Stimulated activated CD4-positive, alpha-beta T cell treated with anti-CD3 and anti-CD28 coated beads, Interleukin-2, amount 100 ng/mL, for 24 hours (primary cell): Measurements from ENCODE around the gene GAB2.
"Not testable (repeated sequence)": the region's sequence is repeated elsewhere in the genome, so short reads cannot be mapped to it uniquely, and the experiment has no call there.

ENCODE experiments used
- DNase-seq, 2 donors: peaks; one replicate each; pipeline ENCODE4 v3.0.0-alpha.2; 2020

Gene GAB2, protein sequence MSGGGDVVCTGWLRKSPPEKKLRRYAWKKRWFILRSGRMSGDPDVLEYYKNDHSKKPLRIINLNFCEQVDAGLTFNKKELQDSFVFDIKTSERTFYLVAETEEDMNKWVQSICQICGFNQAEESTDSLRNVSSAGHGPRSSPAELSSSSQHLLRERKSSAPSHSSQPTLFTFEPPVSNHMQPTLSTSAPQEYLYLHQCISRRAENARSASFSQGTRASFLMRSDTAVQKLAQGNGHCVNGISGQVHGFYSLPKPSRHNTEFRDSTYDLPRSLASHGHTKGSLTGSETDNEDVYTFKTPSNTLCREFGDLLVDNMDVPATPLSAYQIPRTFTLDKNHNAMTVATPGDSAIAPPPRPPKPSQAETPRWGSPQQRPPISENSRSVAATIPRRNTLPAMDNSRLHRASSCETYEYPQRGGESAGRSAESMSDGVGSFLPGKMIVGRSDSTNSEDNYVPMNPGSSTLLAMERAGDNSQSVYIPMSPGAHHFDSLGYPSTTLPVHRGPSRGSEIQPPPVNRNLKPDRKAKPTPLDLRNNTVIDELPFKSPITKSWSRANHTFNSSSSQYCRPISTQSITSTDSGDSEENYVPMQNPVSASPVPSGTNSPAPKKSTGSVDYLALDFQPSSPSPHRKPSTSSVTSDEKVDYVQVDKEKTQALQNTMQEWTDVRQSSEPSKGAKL

DNA sequence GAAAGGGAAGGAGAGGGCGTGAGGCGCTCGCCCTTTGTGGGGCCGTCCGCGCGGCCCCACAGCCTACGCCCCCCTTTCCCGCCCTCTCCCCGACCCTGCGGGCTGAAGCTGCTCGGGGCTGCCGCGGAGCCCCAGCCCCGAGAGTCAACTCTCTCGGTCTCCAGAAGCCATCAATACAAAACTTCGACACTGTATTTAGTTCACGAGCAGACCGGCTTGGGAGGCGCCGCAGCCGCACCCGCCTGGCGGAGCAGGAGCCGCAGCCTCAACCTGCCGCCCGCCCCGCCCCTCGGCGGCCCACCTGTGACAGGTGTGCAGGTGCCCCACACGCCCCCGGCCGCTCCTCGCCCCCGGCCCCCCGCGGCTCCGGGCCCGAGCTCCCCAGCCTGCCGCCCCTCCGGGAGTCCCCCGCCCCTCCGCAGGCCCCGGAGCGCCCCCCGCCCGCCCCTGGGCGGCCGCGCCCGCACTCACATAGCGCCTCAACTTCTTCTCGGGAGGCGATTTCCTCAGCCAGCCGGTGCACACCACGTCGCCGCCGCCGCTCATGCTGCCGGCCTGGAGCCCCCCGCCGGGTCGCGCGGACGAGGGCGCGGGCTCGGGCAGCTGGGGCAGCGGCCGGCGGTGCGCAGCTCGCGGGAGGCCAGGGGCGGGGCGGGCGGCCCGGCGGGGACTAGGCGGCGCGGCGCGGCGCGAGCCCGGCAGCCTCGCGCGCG is at the start of gene GAB2:
Gene GAB2 (minus strand): TSS at position 646 of the 713 bp plus-strand sequence. CDS start 100 bp downstream, at position 546.
- peak in 1 of 2 donors; percentile 20 for DNase-seq

DNA sequence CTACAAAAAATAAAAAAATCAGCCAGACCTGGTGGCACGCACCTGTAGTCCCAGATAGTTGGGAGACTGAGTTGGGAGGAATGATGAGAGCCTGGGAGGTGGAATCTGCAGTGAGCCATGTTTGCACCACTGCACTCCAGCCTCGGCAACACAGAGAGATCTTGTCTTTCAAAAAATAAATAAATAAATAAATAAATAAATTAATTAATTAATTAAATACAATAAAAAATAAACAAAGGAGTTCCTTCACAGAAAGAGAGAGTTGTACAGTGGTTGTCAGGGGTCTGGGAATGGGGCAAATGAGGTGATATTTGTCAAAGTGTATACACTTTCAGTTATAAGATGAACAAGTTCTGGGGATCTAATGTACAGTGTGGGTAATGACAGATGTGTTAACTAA is 49.8 kb upstream of the GAB2 start:
- DNase-seq: no peak

DNA sequence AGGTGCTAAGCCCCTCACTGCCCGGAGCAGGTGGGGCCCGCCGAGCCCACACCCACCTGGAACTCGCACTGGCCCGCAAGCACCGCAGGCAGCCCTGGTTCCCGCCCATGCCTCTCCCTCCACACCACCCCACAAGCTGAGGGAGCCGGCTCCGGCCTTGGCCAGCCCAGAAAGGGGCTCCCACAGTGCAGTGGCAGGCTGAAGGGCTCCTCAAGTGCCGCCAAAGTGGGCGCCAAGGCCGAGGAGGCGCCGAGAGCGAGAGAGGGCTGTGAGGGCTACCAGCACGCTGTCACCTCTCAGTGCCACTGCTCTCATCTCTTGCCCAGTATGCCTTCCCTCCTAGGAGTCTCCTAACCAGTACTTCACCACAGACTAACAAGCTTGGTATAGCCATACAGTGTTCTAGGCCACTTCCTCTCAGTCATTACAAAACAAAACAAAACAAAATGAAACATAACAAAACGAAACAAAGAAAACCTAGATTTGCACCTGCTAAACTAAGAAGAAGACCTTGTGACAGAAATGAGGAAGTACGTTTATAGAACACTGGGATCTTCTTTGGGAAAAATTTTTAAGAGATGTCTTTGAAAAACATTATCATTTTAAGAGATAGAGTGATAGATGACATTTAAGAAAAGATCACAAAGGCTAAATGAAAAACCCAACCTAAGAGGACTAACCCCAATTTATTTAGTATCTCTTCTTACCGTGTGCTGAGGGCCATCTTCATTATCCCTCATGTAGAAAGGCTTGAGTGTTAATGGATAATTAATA is 47.7 kb upstream of the GAB2 start:
- peak in 1 of 2 donors; percentile 7 for DNase-seq

DNA sequence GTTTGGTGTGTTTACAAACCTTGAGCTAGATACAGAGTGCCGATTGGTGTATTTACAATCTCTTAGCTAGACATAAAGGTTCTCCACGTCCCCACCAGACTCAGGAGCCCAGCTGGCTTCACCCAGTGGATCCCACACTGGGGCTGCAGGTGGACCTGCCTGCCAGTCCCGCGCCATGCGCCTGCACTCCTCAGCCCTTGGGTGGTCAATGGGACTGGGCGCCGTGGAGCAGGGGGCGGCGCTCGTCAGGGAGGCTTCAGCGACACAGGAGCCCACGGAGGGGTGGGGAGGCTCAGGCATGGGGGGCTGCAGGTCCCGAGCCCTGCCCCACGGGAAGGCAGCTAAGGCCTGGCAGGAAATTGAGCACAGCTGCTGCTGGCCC is 47.2 kb upstream of the GAB2 start:
- DNase-seq: not testable (repeated sequence)

DNA sequence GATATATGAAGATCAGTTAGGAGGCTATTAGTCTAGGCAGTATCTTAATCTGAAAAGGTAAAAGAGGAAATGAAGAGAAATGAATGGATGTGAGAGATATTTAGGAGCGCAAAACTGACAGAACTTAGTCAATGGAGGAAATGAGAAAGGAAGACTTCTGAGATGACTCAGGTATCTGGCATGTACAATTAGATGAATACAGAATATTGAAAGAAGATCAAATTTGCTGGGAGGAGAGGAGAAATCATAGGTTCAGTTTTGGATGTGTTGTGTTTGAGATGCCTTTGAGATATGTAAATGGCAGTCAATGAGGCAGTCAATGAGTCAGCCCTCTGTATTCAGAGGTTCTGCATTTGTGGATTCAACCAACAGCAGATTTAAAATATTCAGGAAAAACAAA is 42.9 kb upstream of the GAB2 start:
- no peak for DNase-seq

DNA sequence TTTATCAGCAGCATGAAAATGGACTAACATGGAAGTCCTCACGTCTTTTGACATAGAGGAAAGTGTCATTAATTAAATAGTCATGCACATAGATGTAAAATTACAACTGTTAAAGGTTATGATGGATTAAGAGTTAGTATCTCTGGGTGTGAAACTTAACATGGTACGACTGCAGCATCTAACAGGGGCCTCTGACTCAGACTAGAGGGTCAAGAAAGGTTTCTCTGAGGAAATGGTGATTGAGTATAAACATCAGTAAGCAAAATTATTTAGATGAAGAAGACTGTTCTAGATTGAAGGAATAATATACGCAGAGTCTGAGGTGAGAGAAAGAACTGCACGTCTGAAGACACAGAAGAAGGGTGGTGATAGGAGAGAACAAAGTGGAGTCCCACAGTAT is 42.1 kb upstream of the GAB2 start:
- no peak for DNase-seq

DNA sequence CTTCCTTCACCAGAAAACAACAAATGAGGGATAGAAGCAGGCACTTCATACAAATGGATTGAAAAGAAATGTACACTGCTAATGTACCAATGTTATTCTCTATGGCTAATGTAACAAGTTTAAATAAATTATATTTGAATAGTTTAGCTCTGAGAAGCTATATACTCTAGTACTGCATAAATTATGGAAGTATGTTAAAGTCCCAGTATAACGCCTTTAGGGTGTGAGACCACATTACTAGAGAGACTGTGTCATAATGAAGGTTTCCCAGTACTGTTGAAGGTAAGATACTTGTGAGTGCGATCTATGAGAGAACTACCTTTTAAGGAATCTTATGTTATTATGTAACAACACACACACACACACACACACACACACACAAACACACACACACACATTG is 39.8 kb upstream of the GAB2 start:
- DNase-seq: no peak

DNA sequence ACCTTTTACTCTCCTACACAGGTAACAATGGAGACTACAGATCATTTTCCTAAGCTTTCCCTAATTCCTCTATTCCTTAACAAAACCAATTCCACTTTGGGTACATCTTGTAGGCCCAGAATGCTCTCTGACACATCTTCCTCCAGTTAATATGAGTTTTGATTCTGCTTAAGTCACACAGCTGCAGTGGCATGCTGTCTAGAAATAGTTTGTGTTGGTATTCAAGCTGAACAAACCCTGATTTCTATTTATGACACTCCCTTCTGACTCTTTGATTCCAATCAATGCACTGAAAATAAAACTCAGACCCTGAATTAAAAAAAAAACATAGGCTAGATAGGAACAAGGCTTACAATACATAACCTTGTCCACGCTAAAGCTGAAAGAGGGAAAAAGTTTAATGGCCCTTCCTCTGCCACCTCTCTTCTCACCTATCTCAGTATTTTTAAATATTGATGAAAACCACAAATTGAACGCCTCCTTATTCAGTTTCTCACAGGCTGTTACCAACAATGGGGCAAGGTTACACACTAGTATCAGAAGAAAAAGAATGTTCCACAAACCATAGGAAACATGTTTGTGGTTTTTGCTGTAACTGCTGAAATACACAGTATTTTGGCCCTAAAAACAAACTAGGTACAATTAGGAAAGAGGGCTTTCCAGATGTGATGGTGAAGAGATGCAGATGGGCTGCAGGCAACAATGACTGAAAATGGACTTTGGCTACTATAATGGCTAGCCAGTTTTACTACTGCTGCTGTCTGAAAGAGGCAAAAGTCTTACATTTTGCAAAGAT is 35.7 kb upstream of the GAB2 start:
- no peak for DNase-seq

DNA sequence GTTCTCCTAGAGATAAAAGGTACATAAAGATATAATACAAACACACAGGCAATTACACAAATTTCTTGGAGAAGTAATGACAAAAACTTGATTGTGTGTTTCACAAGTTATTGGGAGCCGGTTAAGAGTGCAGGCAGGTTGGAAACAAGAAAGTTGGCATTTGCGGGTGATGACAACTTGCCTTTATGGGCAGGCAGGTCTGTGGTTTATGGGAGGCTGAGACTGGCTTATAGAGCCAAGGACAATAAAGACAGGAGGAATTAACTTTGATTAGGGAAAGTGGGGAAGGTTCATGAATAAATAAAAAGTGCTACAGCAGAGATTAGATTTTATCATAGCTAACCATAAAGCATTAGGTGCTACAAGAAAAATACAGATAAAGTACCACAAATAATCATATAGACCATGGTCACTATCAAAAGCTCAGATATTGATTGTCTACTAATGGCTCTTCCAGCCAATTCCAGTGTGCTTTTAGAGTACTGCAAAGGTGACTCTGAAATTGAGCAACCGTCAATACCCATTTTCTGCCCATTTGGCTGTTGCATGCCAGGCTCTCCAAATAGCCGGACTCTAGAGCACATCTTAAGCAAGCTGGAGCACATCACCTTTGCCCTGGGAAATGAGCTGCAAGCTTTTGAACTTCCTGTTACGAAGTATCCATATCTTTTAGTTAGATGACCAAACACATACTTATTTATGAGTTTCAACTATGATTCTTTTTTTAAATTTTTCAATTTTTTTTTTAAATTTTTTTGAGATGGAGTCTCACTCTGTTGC is 33.9 kb upstream of the GAB2 start:
- no peak for DNase-seq

DNA sequence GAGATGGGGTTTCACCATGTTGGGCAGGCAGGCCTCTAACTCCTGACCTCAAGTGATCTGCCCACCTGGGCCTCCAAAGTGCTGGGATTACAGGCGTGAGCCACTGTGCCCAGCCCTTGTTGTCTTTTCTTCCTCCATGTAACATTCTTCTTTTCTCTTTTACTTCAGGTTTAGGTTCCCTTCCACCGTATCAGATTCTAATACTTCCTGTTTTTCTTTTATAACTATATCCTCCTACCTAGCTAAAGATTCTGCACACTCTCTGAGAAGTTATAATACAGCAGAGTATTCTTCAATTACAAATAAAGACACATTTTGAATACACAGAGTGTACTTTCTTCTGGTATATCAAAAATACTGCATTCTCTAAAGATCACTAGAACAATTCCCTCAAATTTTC is 33.2 kb upstream of the GAB2 start:
- no peak for DNase-seq

DNA sequence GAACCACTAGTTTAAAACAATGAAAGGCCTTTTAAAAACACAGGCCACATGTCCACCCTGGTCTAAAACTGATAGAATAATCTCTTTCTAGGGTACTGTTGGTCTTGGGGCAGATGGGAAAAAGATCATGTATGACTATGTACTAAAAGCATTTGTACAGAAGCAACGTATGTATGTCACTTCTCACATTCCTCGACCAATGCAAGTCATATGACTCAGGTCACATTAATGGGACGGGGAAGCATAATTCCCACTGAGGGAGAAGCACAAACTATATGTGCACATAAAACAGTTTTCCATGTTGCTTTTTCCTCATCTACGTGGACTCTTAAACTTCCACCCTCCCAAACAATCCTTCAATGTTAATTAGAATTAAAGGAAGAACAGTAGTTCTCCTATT is 32.2 kb upstream of the GAB2 start:
- no peak for DNase-seq

DNA sequence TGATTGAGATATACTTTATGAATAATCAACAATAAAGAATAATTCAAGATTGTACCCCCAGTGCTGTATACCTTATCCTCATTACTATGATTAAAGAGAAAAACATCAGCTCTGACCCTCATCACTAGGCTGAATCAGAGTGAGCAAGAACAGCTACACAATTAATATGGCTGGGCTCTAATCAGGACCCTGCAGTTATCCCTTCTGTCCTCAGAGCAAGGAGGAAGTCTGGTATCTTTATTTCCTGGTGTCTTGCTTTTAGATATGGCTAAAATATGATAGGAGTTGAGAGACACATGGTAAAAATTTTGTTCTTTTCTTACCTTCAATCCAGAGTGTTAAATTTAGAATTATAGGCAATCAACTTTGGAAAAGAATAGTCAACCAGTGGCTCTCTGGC is 28.6 kb upstream of the GAB2 start:
- DNase-seq: no peak

DNA sequence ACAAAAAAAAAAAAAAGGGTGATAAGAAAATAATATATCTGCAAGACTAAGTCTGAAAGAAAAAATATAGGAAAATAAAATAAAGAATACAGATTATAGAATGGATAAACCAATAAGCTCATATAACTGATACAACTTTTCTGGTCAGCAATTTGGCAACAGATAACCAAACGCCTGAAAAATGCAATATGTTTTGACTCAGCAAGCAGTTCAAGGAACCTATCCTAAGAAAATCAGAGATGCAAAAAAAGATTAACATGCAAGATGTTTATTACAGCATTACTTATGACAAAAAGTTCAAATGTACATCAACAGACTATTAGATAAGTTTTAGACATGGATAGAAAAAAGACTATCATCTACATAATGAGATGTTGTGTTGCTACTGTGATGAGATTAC is 27.1 kb upstream of the GAB2 start:
- no peak for DNase-seq

DNA sequence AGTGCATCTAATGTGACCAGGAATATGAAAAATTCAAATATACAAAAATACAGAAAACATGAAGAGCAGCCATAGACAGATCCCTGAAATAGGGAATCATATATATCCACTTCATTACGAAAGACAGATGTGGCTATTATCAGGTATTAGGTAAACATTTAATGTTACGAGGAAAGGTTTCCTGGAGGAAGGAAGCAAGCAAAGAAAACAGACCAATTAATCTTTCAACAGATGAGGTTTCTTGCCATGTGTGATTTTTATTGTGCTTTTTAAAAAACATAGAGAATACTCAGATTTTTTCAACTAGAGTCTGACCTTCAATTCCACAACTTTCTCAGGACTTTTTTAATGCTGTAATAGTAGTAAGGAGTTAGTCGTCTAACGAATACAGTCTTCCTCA is 24.3 kb upstream of the GAB2 start:
- no peak for DNase-seq

DNA sequence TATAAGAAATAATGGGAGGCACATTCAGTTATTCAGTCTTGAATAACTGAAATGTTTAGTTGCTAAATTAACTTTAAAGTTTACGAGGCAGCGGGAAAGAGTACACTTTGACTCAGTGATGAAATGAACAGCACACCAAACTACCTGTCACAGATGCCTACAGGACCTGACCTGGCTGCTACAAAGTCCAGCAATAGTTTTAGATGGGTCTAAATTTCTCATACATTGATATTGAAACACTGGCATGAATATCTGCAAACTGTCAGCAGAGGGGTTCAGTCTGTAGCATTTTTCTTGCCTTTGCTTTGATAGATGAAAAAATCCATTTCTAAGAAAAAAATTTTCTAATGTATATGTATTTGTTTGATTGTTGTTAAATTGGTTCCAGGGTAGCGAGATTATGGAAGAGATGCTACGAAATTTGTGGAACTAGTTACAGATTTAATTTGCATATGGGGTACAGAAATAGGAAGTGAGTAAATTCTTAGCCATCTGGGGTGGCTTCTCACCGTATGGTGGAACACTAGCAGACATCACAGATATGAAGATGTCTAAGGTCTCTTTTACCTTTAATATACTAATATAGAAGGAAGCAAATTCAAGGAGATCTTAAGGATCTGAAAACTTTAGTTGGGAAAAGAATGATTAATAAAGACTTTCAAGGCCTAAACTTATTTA is 20.8 kb upstream of the GAB2 start:
- no peak for DNase-seq

DNA sequence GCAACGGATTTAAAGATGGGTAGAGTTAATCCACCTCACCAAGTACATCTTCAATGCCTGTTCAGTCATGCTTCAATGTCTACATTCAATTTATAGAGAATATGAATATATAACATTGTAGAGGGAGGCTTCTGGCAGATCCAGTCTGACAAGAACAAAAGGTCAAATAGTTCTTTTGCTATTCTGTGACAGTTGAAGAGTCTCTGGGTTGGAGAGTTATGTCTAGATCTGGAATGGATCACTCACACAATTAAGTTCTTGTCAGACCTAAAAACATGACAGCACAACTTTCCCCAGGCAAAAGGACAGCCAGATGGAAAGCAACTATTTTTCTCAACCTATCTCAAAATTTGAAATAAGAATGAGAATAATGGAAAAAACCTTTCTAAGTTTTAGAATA is 15.3 kb upstream of the GAB2 start:
- no peak for DNase-seq

DNA sequence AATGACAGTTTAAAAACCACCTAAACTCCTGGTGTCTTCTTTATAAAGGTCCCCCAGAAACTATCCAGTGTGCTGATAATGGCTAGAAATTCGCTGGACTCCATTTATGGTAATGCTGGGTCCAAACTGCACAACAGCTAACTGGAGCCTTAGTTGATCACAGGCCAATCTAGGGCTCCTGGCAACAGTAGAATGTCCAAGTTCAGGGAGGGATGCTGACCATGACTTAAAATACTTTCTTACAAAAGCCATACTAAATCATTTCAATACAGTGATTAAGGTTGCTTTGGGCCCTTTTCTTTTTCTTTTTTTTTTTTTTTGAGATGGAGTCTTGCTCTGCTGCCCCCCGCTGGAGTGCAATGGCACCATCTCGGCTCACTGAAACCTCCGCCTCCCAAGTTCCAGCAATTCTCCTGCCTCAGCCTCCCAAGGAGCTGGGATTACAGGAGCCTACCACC is 14.5 kb upstream of the GAB2 start:
- DNase-seq: no peak

DNA sequence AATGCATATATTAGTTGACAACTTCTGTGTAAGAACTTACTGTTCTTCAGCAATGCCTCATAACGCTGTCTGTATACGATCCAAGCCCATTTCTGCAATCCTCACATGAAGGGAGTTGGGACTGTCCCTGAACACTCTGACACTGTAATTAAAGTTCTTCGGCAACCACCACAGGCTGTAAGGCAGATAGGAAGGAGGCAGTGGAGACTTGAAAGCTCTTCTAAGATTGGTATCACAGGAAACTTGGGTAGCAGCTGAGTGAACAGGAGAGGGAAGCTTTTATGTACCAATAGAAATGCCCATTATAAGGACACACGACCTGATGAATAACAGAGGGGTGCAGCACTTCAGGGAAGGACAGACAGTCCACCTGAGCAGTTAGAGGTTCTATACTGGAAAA is 12.0 kb upstream of the GAB2 start:
- DNase-seq: no peak

DNA sequence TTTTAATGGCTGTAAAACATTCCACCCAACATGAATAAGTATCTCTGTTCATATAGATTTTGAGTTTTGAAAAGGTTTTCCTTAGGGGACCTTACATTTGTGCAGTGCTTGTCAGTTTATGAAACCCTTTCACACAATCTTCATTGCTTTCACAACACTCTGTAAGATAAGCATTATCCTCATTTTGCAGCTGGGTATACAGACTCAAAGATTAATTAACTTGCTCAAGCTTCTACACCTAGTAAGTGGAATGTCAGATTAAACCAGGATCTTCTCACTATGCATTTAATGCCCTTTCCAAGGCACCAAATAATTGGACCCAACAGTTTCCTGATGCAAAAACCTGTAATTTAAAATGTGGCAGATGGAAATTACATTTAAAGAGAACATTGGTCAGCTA is 11.6 kb upstream of the GAB2 start:
- no peak for DNase-seq

DNA sequence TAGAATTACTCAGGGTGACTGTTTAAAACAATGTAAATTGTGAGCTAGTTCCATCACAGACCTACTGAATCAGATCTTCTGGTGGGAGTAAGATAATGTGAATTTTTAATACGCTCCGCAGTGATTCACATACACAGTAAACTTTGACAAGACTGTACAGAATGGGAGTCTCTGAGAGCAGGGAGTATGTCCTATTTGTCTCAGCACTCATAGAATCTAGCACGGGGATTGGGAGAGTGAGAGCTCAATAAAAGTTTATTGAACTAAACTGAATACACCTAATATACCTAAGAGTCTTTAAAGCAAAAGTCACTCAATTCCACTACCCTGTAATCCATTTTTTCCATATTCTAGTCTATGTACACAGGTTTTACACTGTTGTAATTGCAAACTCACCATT is 11.2 kb upstream of the GAB2 start:
- DNase-seq: no peak

DNA sequence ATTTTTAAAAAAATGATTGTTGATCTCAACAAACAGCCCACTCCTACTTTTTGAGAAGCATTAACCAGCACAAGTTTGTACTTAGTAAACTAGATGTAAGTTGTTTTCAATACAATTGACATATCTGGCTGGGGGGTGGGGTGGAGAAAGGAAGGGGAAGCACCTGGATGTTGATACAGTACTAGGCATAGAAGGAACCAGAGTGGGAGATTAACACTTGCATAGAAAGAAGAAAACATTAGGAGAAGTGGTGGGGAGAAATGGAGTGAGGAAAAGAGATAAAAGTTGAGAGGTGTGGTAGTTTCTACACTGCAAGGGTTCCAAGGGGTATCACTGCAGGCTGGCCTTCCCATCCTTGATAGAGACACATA is 10.6 kb upstream of the GAB2 start:
- DNase-seq: no peak
